GM23248 (cell line): ENCODE data around the gene ATP2C1.

Experiments used
- EZH2 ChIP-seq: fragments of 200-600 bp; sonication (generic); IDR thresholded peaks from 2 replicates; pipeline ENCODE4 v1.6.1; 2018; ENCODE audit warnings: antibody characterized with exemption, mild to moderate bottlenecking; ENCODE audit not compliant: insufficient read depth, poor library complexity, severe bottlenecking
- EZH2phosphoT487 ChIP-seq: fragments of 200-600 bp; sonication (generic); IDR thresholded peaks from 2 replicates; pipeline ENCODE4 v1.6.1; 2018; ENCODE audit warnings: antibody characterized with exemption, moderate library complexity, mild to moderate bottlenecking, low read depth; ENCODE audit not compliant: insufficient read depth

GRCh38 chr3:130948929-130949328 is 55.0 kb downstream of the ATP2C1 start:
- TF ChIP-seq EZH2phosphoT487 (no peak), EZH2 (no peak)
